NCI-H345 treated with DMSO at 0.1 percent for 48 hours (cell line): ENCODE results near the gene XPNPEP3.
"Not testable (repeated sequence)": the region's sequence is repeated elsewhere in the genome, so short reads cannot be mapped to it uniquely, and the experiment has no call there.

ENCODE experiments used
- DNase-seq: peaks from one replicate; lab custom pipeline; 2025; ENCODE audit not compliant: unreplicated experiment; lab: John Stamatoyannopoulos, UW

The XPNPEP3 gene

GRCh38 chr22:40856513-40857308 lies at the start of gene XPNPEP3, which contains the start of gene ST13:
TSS of gene XPNPEP3 (plus strand) at chr22:40857148. CDS start at chr22:40857182, 34 bp downstream.
TSS of gene ST13 (minus strand) at chr22:40856639. CDS start at chr22:40856540, 99 bp downstream.
- peak; percentile 85 for DNase-seq

GRCh38 chr22:40808018-40808841 lies 48.7 kb upstream of the XPNPEP3 start:
- no peak for DNase-seq

GRCh38 chr22:40813912-40814315 lies 43.0 kb upstream of the XPNPEP3 start:
- DNase-seq = no peak

- DNase-seq = no peak
These were observed 39.2 kb upstream of the XPNPEP3 start for GRCh38 chr22:40817737-40818136.

- no peak for DNase-seq
These were observed 38.7 kb upstream of the XPNPEP3 start for GRCh38 chr22:40818192-40818746.

- peak; percentile 38 for DNase-seq
These were observed 38.0 kb upstream of the XPNPEP3 start, which contains the start of gene SLC25A17 for GRCh38 chr22:40818747-40819598. TSS of gene SLC25A17 (minus strand) at chr22:40819346. CDS start at chr22:40819248, 98 bp downstream.

- DNase-seq = no peak
These were observed 37.3 kb upstream of the XPNPEP3 start for GRCh38 chr22:40819599-40820140.

GRCh38 chr22:40823426-40823825 lies 33.5 kb upstream of the XPNPEP3 start:
- no peak for DNase-seq

- DNase-seq = not testable (repeated sequence)
These were observed 30.7 kb upstream of the XPNPEP3 start for GRCh38 chr22:40826292-40826691.

GRCh38 chr22:40826984-40827741 lies 29.8 kb upstream of the XPNPEP3 start:
- no peak for DNase-seq

GRCh38 chr22:40829131-40829530 lies 27.8 kb upstream of the XPNPEP3 start:
- no peak for DNase-seq

GRCh38 chr22:40834619-40835018 lies 22.3 kb upstream of the XPNPEP3 start:
- DNase-seq = no peak

- DNase-seq = no peak
These were observed 18.5 kb upstream of the XPNPEP3 start for GRCh38 chr22:40838486-40838885.

GRCh38 chr22:40844951-40845350 lies 12.0 kb upstream of the XPNPEP3 start:
- DNase-seq = no peak

GRCh38 chr22:40845816-40846215 lies 11.1 kb upstream of the XPNPEP3 start:
- DNase-seq = not testable (repeated sequence)

- DNase-seq = no peak
These were observed 3.6 kb upstream of the XPNPEP3 start for GRCh38 chr22:40853333-40853732.

GRCh38 chr22:40853961-40854360 lies 3.0 kb upstream of the XPNPEP3 start:
- no peak for DNase-seq

GRCh38 chr22:40855071-40855978 lies 1.6 kb upstream of the XPNPEP3 start:
- DNase-seq = no peak
